GM23248 (cell line): ENCODE results near the gene TEDC2. TPM values are rescaled to one million over a fixed set of nuclear protein-coding genes. Genes with fewer than 3 reads are reported as not detected.
"Not testable (repeated sequence)": the region's sequence is repeated elsewhere in the genome, so short reads cannot be mapped to it uniquely, and the experiment has no call there.

Experiments
- DNase-seq: peaks from one replicate; pipeline ENCODE4 v3.0.0-alpha.2; 2015
- H2AFZ ChIP-seq: fragments of 200-600 bp; sonication (generic); 2 replicates; pipeline ENCODE4 v1.6.1; 2016; ENCODE audit warnings: antibody characterized with exemption
- H3F3A ChIP-seq: fragments of 200-600 bp; sonication (generic); 2 replicates; pipeline ENCODE4 v1.6.1; 2016; ENCODE audit warnings: mild to moderate bottlenecking, antibody characterized with exemption, mixed run types; ENCODE audit not compliant: insufficient read depth
- H3K27ac ChIP-seq: fragments of 200-600 bp; sonication (generic); 2 replicates; pipeline ENCODE4 v1.5.1; 2016; ENCODE audit warnings: mild to moderate bottlenecking
- H3K27me3 ChIP-seq: fragments of 200-600 bp; sonication (generic); replicated peaks from 2 replicates; pipeline ENCODE4 v1.6.1; 2016; ENCODE audit warnings: mild to moderate bottlenecking; ENCODE audit not compliant: insufficient read depth
- H3K36me3 ChIP-seq: fragments of 200-600 bp; sonication (generic); 2 replicates; pipeline ENCODE4 v1.6.1; 2016; ENCODE audit warnings: low read depth, mild to moderate bottlenecking
- H3K4me1 ChIP-seq: fragments of 200-600 bp; sonication (generic); 2 replicates; pipeline ENCODE4 v1.6.1; 2016; ENCODE audit warnings: mild to moderate bottlenecking; ENCODE audit not compliant: insufficient read depth
- H3K4me2 ChIP-seq: fragments of 200-600 bp; sonication (generic); one replicate; pipeline ENCODE4 v1.6.1; 2016; ENCODE audit warnings: mild to moderate bottlenecking; ENCODE audit not compliant: unreplicated experiment
- H3K4me3 ChIP-seq: fragments of 200-600 bp; sonication (generic); 2 replicates; pipeline ENCODE4 v1.5.1; 2016; ENCODE audit warnings: mild to moderate bottlenecking
- H3K79me2 ChIP-seq: fragments of 200-600 bp; sonication (generic); 2 replicates; pipeline ENCODE4 v1.6.1; 2016; ENCODE audit warnings: mild to moderate bottlenecking; ENCODE audit not compliant: insufficient read depth
- H3K9ac ChIP-seq: fragments of 200-600 bp; sonication (generic); 2 replicates; pipeline ENCODE4 v1.6.1; 2016; ENCODE audit warnings: mild to moderate bottlenecking
- H3K9me2 ChIP-seq: fragments of 200-600 bp; sonication (generic); 2 replicates; pipeline ENCODE4 v1.6.1; 2016; ENCODE audit warnings: mixed run types, mild to moderate bottlenecking, moderate library complexity; ENCODE audit not compliant: insufficient read depth
- H3K9me3 ChIP-seq: fragments of 200-600 bp; sonication (generic); one replicate; pipeline ENCODE4 v1.6.1; 2017; ENCODE audit warnings: low read depth
- H4K20me1 ChIP-seq: fragments of 200-600 bp; sonication (generic); 2 replicates; pipeline ENCODE4 v1.6.0; 2016; ENCODE audit not compliant: insufficient read depth
- EZH2 ChIP-seq: fragments of 200-600 bp; sonication (generic); IDR thresholded peaks from 2 replicates; pipeline ENCODE4 v1.6.1; 2018; ENCODE audit warnings: antibody characterized with exemption, mild to moderate bottlenecking; ENCODE audit not compliant: insufficient read depth, poor library complexity, severe bottlenecking
- EZH2phosphoT487 ChIP-seq: fragments of 200-600 bp; sonication (generic); IDR thresholded peaks from 2 replicates; pipeline ENCODE4 v1.6.1; 2018; ENCODE audit warnings: antibody characterized with exemption, moderate library complexity, mild to moderate bottlenecking, low read depth; ENCODE audit not compliant: insufficient read depth
- WGBS, 2 experiments: methylation state at CpG; one replicate each; pipeline ENCODE4 v1.1.6; 2015 to 2017; ENCODE audit warnings: low lambda C conversion rate in 2 of 2, low coverage in 1 of 2; ENCODE audit errors: missing lambda C conversion rate in 2 of 2; 5-methylcytosine and 5-hydroxymethylcytosine counted together
- in situ Hi-C: fragments of 300-500 bp; cut with MboI; formaldehyde crosslinking; loops from 2 replicates; pipeline ENCODE4 v1.15.0; 2020
- polyA plus RNA-seq: library from polyadenylated mRNA; unstranded; fragments of >200 nt; fragmentation: Nextera tagmentation; extraction: Ambion mirVana; gene quantifications from 2 replicates; pipeline ENCODE4 v1.2.1, GENCODE V29; 2016
- total RNA-seq: library from RNA; depleted of rRNA; stranded (reverse); fragments of >200 nt; shearing (Covaris generic); gene quantifications from 2 replicates; pipeline ENCODE4 v1.2.3, GENCODE V29; 2014

Gene TEDC2
- total and polyA plus RNA-seq, 2 experiments from 2014 or later: 4.8 to 6.8 TPM

DNA sequence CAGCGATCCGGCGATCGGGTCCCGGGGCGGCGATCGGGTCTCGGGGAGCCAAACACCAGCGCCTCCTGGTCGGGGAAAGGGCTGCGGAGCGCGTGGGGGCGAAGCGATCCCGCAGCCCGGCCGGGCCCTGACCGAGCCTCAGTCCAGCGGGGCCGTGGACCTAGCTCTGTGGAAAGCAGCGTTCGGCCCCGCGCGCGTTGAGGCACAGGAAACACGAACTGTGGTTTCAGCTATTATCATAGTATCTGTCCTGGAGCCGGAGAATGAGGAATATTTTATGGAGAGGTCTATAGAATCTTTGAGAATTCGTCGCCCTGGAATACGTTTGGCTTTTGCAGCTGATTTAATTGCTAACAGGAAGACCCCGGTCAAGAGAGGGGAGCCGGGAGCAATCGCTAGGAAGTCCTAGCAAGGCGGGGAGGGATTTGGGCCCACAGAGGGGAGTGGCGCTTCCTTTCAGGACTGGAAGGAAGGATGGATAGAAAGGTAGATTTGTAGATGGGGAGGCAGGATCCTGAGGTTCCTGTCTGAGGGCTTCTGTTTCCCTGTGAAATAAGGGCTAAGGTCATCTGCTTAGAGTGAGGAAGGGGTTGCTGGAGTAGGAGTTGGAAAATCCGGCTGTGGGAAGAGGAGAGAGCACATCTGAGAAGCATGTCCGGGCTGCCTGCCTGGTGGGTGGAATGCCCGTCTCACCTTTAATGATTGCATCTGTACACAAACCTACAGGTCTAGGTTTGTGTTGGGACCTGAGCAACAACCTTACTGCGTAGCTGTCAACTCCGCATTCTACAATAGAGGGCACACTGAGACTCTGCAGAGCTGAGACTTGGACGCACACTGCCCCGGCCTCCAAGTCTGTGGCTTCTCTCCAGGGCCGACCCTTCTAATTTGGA lies 29.9 kb upstream of the TEDC2 start:
- Histone ChIP-seq H3K27ac (no peak overlapping the region), H3K4me2 (peak overlapping the region; percentile 96), H3K79me2 (peaks cover 42% of the 10 kb centered on the region), H3K9me3 (no peaks in the 10 kb centered on the region), H3K9ac (peak overlapping the region; percentile 68), H3K4me1 (peaks cover 7% of the 10 kb centered on the region; the same call in 1 of the 2 replicates), H3K4me3 (peak overlapping the region; percentile 80), H4K20me1 (no peaks in the 10 kb centered on the region), H2AFZ (peak overlapping the region; percentile 87), H3K9me2 (no peaks in the 10 kb centered on the region), H3F3A (no peaks in the 10 kb centered on the region), H3K27me3 (no peaks in the 10 kb centered on the region), H3K36me3 (peaks cover 3% of the 10 kb centered on the region; the same call in 1 of the 2 replicates)
- 11 to 18% methylated on average over 31 to 45 of the region's 46 CpGs for WGBS, 2 experiments
- no peak for TF ChIP-seq EZH2
- TF ChIP-seq EZH2phosphoT487: no peak
- in situ Hi-C loops: no loop called here
- DNase-seq: peak; percentile 56

DNA sequence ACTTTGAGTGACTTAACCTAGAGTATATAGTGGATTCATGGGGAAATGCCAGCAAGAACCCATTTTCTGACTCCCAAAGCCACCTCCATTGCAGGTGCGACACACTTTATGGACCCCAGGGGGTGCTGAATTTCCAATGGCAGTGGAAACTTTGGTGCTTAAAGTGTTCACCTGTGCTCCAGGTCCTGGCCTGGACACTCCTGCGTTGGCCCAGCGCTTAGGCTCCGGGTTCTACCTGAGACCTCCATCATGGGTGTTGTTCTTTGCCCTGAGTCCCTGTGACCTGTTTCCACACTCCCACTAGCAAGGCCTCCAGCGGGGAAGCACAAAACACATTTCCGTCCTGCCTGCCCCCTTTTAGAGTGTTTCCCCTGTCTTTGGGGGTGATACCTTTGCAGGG lies 27.6 kb upstream of the TEDC2 start:
- Histone ChIP-seq H3K27me3 (no peaks in the 10 kb centered on the region), H3K9ac (no peak overlapping the region), H2AFZ (no peak overlapping the region), H3K27ac (no peak overlapping the region), H3K4me2 (no peak overlapping the region), H3K4me3 (no peak overlapping the region), H3K4me1 (peaks cover 7% of the 10 kb centered on the region; the same call in 1 of the 2 replicates), H3K9me3 (no peaks in the 10 kb centered on the region), H3K36me3 (peaks cover 10% of the 10 kb centered on the region; the same call in 1 of the 2 replicates), H3F3A (no peaks in the 10 kb centered on the region), H4K20me1 (no peaks in the 10 kb centered on the region), H3K79me2 (peaks cover 42% of the 10 kb centered on the region), H3K9me2 (no peaks in the 10 kb centered on the region)
- TF ChIP-seq EZH2phosphoT487 (no peak), EZH2 (no peak)
- DNase-seq: no peak
- in situ Hi-C loops: no loop called here
- 94 to 98% methylated on average over 6 of the region's 6 CpGs for WGBS, 2 experiments

DNA sequence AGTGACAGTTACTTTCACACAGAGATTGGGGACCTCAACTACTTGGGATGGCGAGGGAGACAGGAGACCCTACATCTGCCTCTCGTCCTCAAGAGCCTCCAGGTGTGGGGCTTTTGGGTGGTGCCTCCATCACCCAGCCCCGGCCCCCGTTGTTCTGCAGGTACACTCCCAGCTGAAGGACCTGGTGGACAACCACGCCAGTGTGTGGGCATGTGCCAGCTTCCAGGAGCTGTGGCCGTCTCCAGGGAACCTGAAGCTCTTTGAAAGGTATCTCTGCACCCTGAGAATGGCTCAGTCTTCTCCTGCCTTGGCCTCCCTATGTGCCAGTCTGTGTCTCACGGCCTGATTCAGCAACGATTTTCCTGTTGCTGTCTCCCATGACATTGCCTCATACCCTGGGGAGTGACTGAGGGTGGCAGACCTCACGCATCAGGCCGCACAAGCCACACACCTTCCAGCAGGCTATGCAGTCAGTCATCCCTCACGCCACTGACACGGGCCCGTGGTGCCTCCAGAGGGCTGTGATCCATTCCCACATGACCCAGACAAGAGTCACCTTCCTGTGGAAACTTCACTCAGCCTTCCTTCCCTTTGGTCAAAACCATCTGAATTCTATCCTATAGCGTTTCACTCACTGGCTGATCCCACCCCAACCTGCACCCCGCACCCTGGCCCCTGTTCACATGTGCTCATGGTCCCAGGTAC lies 27.0 kb upstream of the TEDC2 start:
- H3K27ac ChIP-seq: no peak overlapping the region
- H3K4me3 ChIP-seq: no peak overlapping the region
- H3K79me2 ChIP-seq: peaks cover 42% of the 10 kb centered on the region
- H3K36me3 ChIP-seq: peaks cover 10% of the 10 kb centered on the region; the same call in 1 of the 2 replicates
- H3K9me3 ChIP-seq: no peaks in the 10 kb centered on the region
- no peak overlapping the region for H3K4me2 ChIP-seq
- no peaks in the 10 kb centered on the region for H3K27me3 ChIP-seq
- DNase-seq: no peak
- no peaks in the 10 kb centered on the region for H3K9me2 ChIP-seq
- H4K20me1 ChIP-seq: no peaks in the 10 kb centered on the region
- no peak overlapping the region for H3K9ac ChIP-seq
- TF ChIP-seq EZH2phosphoT487 (no peak), EZH2 (no peak)
- no peak overlapping the region for H2AFZ ChIP-seq
- in situ Hi-C loops: no loop called here
- 90 to 92% methylated on average over 11 to 15 of the region's 15 CpGs for WGBS, 2 experiments
- H3K4me1 ChIP-seq: peaks cover 7% of the 10 kb centered on the region; the same call in 1 of the 2 replicates
- no peaks in the 10 kb centered on the region for H3F3A ChIP-seq

GRCh38 chr16:2435236-2435635 lies 24.7 kb upstream of the TEDC2 start:
- H3K4me3 ChIP-seq, DNase-seq, H3K27ac ChIP-seq, H3K9me2 ChIP-seq, H3K9ac ChIP-seq, H2AFZ ChIP-seq, H3F3A ChIP-seq, H3K27me3 ChIP-seq, H3K4me1 ChIP-seq, H4K20me1 ChIP-seq, H3K9me3 ChIP-seq, H3K4me2 ChIP-seq, in situ Hi-C loops: not testable (repeated sequence)
- 97 to 98% methylated on average over 3 to 4 of the region's 4 CpGs for WGBS, 2 experiments
- Histone ChIP-seq H3K36me3 (peaks cover 10% of the 10 kb centered on the region; the same call in 1 of the 2 replicates), H3K79me2 (peaks cover 35% of the 10 kb centered on the region)
